PC-9 (cell line): ENCODE measurements around the gene BACH1. TPM values are rescaled to one million over a fixed set of nuclear protein-coding genes. Genes with fewer than 3 reads are reported as not detected.

Source experiments
- BruUV-seq: library from RNA; stranded (reverse); fragments of 400-500 nt; replicated peaks from 2 replicates; lab custom pipeline; 2021; lab: Mats Ljungman, UMichigan
- CTCF ChIA-PET: fragments of 300-600 bp; sonication (Branson Sonifier 250); formaldehyde crosslinking; loops from one replicate; lab custom pipeline; 2022; ENCODE audit warnings: antibody characterized with exemption; lab: Charles Lee
- POLR2A ChIA-PET: fragments of 300-600 bp; sonication (Branson Sonifier 250); formaldehyde crosslinking; loops from one replicate; lab custom pipeline; 2022; ENCODE audit warnings: antibody characterized with exemption; ENCODE audit not compliant: unreplicated experiment; lab: Charles Lee
- DNase-seq, 2 experiments: peaks; one replicate each; pipeline versions ENCODE4 v3.0.0 to v3.0.0-alpha.2; 2015 to 2022; ENCODE audit warnings: mixed read lengths in 1 of 2
- H2AFZ ChIP-seq: fragments of 200-600 bp; sonication (generic); 2 replicates; pipeline ENCODE4 v1.8.1; 2017; ENCODE audit warnings: antibody characterized with exemption
- H3F3A ChIP-seq: fragments of 200-600 bp; sonication (generic); 2 replicates; pipeline ENCODE4 v1.8.1; 2017; ENCODE audit warnings: antibody characterized with exemption, mild to moderate bottlenecking, low read depth; ENCODE audit not compliant: insufficient read depth
- H3K27ac ChIP-seq: fragments of 200-600 bp; sonication (generic); 2 replicates; pipeline ENCODE4 v1.6.1; 2016; ENCODE audit warnings: mixed run types
- H3K27me3 ChIP-seq: fragments of 200-600 bp; sonication (generic); 2 replicates; pipeline ENCODE4 v1.6.1; 2016; ENCODE audit warnings: low read depth, mixed run types; ENCODE audit not compliant: insufficient read depth
- H3K36me3 ChIP-seq: fragments of 200-600 bp; sonication (generic); 2 replicates; pipeline ENCODE4 v1.6.1; 2016; ENCODE audit warnings: low read depth, mixed run types
- H3K4me1 ChIP-seq: fragments of 200-600 bp; sonication (generic); replicated peaks from 2 replicates; pipeline ENCODE4 v1.6.1; 2016; ENCODE audit warnings: mixed run types; ENCODE audit not compliant: insufficient read depth
- H3K4me2 ChIP-seq: fragments of 200-600 bp; sonication (generic); 2 replicates; pipeline ENCODE4 v1.6.1; 2017; ENCODE audit warnings: mixed run types
- H3K4me3 ChIP-seq: fragments of 200-600 bp; sonication (generic); 2 replicates; pipeline ENCODE4 v1.6.1; 2016; ENCODE audit warnings: mixed run types
- H3K79me2 ChIP-seq: fragments of 200-600 bp; sonication (generic); 2 replicates; pipeline ENCODE4 v1.6.1; 2017; ENCODE audit warnings: low read depth, mixed run types
- H3K9me2 ChIP-seq: fragments of 200-600 bp; sonication (generic); 2 replicates; pipeline ENCODE4 v1.8.1; 2017; ENCODE audit warnings: mild to moderate bottlenecking; ENCODE audit not compliant: insufficient read depth
- H3K9me3 ChIP-seq: fragments of 200-600 bp; sonication (generic); 2 replicates; pipeline ENCODE4 v1.8.1; 2016; ENCODE audit warnings: low read depth; ENCODE audit not compliant: insufficient read depth
- H4K20me1 ChIP-seq: fragments of 200-600 bp; sonication (generic); 2 replicates; pipeline ENCODE4 v1.8.1; 2017; ENCODE audit not compliant: insufficient read depth
- CTCF ChIP-seq: fragments of 200-600 bp; sonication (generic); conservative IDR thresholded peaks from 2 replicates; pipeline ENCODE4 v1.6.1; 2017; ENCODE audit warnings: mixed run types, antibody characterized with exemption, mild to moderate bottlenecking, moderate library complexity
- EZH2 ChIP-seq: fragments of 200-600 bp; sonication (generic); IDR thresholded peaks from 2 replicates; pipeline ENCODE4 v1.8.0; 2017; ENCODE audit warnings: antibody characterized with exemption, low read depth
- intact Hi-C: fragments of 100-400 bp; cut with micrococcal nuclease; formaldehyde crosslinking; loops from one replicate; pipeline ENCODE4 v1.10.0; 2022; ENCODE audit not compliant: unreplicated experiment
- total RNA-seq: library from RNA; stranded (reverse); gene quantifications from 2 replicates; pipeline ENCODE4 v1.2.3, GENCODE V29; 2021

Gene BACH1
- total RNA-seq, 1 experiment from 2014 or later: 39.9 TPM

GRCh38 chr21:29305068-29305467 lies 6.3 kb downstream of the BACH1 start:
- intact Hi-C loops: no loop called here
- Histone ChIP-seq H3K36me3 (peaks cover 28% of the 10 kb centered on the region), H3K4me3 (no peak overlapping the region), H3K27ac (no peak overlapping the region), H3K9me3 (no peaks in the 10 kb centered on the region), H4K20me1 (peaks cover 55% of the 10 kb centered on the region), H3K79me2 (peaks cover 100% of the 10 kb centered on the region), H3K4me1 (peaks cover 38% of the 10 kb centered on the region), H3K27me3 (no peaks in the 10 kb centered on the region), H3F3A (no peaks in the 10 kb centered on the region), H3K4me2 (no peak overlapping the region), H3K9me2 (no peaks in the 10 kb centered on the region), H2AFZ (no peak overlapping the region)
- TF ChIP-seq EZH2: no peak
- TF ChIP-seq CTCF: no peak
- no peak for DNase-seq
- POLR2A ChIA-PET: no interaction called here
- CTCF ChIA-PET: no interaction called here
- BruUV-seq: no TSS peak

- TF ChIP-seq CTCF (no peak), EZH2 (no peak)
- H3K27ac ChIP-seq: no peak overlapping the region
- peaks cover 59% of the 10 kb centered on the region for H4K20me1 ChIP-seq
- H3K36me3 ChIP-seq: peaks cover 31% of the 10 kb centered on the region
- intact Hi-C loops: no loop called here
- peaks cover 35% of the 10 kb centered on the region for H3K4me1 ChIP-seq
- BruUV-seq: no TSS peak
- H3K9me2 ChIP-seq: no peaks in the 10 kb centered on the region
- peaks cover 100% of the 10 kb centered on the region for H3K79me2 ChIP-seq
- H3F3A ChIP-seq: no peaks in the 10 kb centered on the region
- no peak overlapping the region for H3K4me2 ChIP-seq
- no peak overlapping the region for H3K4me3 ChIP-seq
- no peaks in the 10 kb centered on the region for H3K27me3 ChIP-seq
- ChIA-PET POLR2A (no interaction called here), CTCF (no interaction called here)
- H3K9me3 ChIP-seq: no peaks in the 10 kb centered on the region
- no peak overlapping the region for H2AFZ ChIP-seq
- DNase-seq: no peak
These were observed 6.8 kb downstream of the BACH1 start for GRCh38 chr21:29305561-29305960.

- Histone ChIP-seq H3K4me3 (no peak overlapping the region), H3K4me1 (peaks cover 21% of the 10 kb centered on the region), H3K9me2 (no peaks in the 10 kb centered on the region), H3K79me2 (peaks cover 100% of the 10 kb centered on the region), H3K9me3 (no peaks in the 10 kb centered on the region), H3F3A (no peaks in the 10 kb centered on the region), H4K20me1 (peaks cover 61% of the 10 kb centered on the region), H3K4me2 (no peak overlapping the region), H3K27ac (no peak overlapping the region), H3K36me3 (peaks cover 39% of the 10 kb centered on the region), H3K27me3 (no peaks in the 10 kb centered on the region), H2AFZ (no peak overlapping the region)
- TF ChIP-seq CTCF: no peak
- no peak for TF ChIP-seq EZH2
- intact Hi-C loops: no loop called here
- CTCF ChIA-PET: no interaction called here
- no TSS peak for BruUV-seq
- POLR2A ChIA-PET: no interaction called here
- no peak for DNase-seq
These were observed 8.2 kb downstream of the BACH1 start for GRCh38 chr21:29306920-29307319.
